Measurements from ENCODE around the gene NDUFS7. TPM values are rescaled to one million over a fixed set of nuclear protein-coding genes. Genes with fewer than 3 reads are reported as not detected.
A peak's percentile ranks its signal among the peaks of the same experiment; 100 is the strongest.

Gene NDUFS7
- total RNA-seq, 4 donors from 2014 or later, result 259 to 497 (median 377) TPM

DNA sequence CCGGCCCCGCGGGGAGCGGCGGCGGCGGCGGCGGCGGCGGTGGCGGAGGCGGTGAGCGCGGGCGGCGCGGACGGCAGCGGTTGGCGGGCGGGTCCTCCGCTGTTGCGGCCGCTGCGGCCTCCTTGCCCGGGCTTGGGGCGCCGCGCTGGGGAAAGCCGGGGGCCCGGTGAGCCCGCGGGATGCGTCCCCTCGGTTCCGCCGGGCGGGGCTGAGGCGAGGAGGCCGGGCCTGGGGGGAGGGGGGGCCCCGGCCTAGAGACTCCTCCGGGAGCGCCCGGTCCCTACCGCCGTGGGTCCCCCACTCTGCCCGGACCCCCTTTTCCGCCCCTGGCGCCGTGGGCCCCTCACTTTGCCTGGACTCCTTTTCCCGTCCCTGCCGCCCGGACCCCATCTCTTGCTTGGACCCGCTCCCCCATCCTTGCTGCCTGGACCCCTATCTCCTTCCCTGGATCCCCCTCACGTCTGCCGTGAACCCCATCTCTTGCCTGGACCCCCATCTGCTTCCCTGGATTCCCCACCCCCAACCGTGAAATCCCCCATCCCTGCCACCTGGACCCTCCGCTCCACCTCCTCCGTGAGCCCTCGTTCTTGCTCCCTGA is 28.6 kb upstream of the NDUFS7 start:
- Histone ChIP-seq H3K27me3 (no peaks in the 10 kb centered on the region), H3K4me3 (peak overlapping the region; percentile 65 to 80 (median 74)), H3K4me1 (peaks cover 11 to 21% of the 10 kb centered on the region in 2 donors), H3K9me3 (no peaks in the 10 kb centered on the region), H3K27ac (peak overlapping the region; percentile 82 to 97 (median 90)), H3K36me3 (peaks cover 0 to 32% of the 10 kb centered on the region in 2 donors)
- TF ChIP-seq, protein P1, sequence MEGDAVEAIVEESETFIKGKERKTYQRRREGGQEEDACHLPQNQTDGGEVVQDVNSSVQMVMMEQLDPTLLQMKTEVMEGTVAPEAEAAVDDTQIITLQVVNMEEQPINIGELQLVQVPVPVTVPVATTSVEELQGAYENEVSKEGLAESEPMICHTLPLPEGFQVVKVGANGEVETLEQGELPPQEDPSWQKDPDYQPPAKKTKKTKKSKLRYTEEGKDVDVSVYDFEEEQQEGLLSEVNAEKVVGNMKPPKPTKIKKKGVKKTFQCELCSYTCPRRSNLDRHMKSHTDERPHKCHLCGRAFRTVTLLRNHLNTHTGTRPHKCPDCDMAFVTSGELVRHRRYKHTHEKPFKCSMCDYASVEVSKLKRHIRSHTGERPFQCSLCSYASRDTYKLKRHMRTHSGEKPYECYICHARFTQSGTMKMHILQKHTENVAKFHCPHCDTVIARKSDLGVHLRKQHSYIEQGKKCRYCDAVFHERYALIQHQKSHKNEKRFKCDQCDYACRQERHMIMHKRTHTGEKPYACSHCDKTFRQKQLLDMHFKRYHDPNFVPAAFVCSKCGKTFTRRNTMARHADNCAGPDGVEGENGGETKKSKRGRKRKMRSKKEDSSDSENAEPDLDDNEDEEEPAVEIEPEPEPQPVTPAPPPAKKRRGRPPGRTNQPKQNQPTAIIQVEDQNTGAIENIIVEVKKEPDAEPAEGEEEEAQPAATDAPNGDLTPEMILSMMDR (IDR thresholded peaks at IDR 0.05 in 4 of 5, conservative IDR thresholded peaks at IDR 0.05 in 1 of 5), result no peak
- peak; percentile 26 to 65 for TF ChIP-seq POLR2A (IDR thresholded peaks at IDR 0.05)
- intact Hi-C loops (cut with DNase I; ENCODE audit: low total_unique reads), result loop anchor here (1.0 to 5.0 kb wide), 4 partner anchors 28 to 298 kb away; partner anchors contain the start of genes FAM174C, GAMT, NDUFS7 and TCF3
- no peak for DNase-seq
- in situ Hi-C loops (cut with MboI; ENCODE audit: low sequenced_read_pairs in 4 of 4), result no loop called here
- ATAC-seq, result peak; percentile 46 to 47

DNA sequence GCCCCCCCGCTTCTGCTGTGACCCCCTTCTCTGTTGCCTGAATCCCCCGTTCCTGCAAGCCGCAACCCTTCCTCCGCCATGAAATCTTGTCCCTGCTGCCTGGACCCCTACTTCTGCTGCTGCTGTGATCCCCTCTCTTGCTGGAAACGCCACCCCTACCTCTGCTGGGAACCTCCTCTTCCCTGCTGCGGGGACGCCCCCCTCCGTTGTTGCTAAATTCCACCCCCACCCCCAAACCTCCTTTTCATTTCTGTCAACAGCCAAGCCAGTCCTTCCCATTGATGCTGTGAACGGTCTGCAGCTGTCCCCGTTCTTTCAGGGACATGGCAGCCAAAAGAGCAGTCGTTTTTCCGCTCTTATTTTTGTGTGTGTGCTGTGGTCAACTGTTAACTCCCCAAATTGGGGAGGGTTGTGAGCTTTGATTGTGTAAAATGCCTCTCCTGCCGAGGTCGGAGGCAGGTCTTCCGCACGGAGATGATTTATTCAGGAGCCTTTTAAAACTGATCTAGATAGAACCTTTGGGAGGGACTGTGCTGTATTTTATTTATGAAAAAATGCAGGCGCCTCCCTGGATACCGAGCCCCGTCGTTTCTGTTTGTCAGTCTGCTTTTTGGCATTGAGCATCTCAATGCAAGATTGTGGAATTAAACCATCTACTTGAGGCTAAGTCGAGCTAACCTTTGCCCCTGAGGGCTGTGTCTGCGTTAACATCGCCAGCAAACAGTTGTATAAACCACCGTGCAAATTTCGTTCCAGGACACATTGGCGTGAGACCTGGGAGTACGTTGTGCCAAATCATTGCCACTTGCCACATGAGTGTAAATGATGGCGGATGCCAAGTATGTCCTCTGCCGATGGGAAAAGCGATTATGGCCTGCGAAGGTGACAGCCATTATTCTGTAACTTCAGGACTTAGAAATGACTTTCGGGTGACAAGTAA is 27.9 kb upstream of the NDUFS7 start:
- peaks cover 15 to 25% of the 10 kb centered on the region in 2 donors for H3K4me1 ChIP-seq
- H3K9me3 ChIP-seq, result no peaks in the 10 kb centered on the region
- TF ChIP-seq, protein P1 (IDR thresholded peaks at IDR 0.05 in 4 of 5, conservative IDR thresholded peaks at IDR 0.05 in 1 of 5), result no peak
- no peak for TF ChIP-seq POLR2A (IDR thresholded peaks at IDR 0.05)
- ATAC-seq, result no peak
- intact Hi-C loops (cut with DNase I; ENCODE audit: low total_unique reads) (loop anchor here (1.0 to 2.0 kb wide), 3 partner anchors 77 to 297 kb away; partner anchors contain the start of genes FAM174C and TCF3), in situ Hi-C loops (cut with MboI; ENCODE audit: low sequenced_read_pairs in 4 of 4) (no loop called here)
- no peaks in the 10 kb centered on the region for H3K27me3 ChIP-seq
- peak overlapping the region; percentile 65 to 80 (median 74) for H3K4me3 ChIP-seq
- DNase-seq, result no peak
- peak overlapping the region; percentile 82 to 97 (median 90) for H3K27ac ChIP-seq
- peaks cover 0 to 37% of the 10 kb centered on the region in 2 donors for H3K36me3 ChIP-seq

DNA sequence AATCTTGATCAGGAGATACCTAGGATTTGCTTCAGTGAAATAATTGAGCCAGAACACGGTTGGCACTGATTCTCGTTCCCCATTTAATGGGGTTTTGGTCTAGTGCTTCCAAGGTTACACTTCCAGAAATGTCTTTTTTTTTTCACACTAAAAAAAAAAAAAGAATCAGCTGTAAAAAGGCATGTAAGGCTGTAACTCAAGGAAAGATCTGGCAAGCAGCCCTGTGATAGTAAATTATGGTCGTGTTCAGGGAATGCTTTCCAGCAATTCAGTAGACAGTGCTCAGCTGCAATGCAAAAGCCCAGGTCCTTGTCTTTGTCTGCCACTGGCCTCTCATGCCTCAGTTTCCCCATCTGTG is 27.2 kb upstream of the NDUFS7 start:
- Histone ChIP-seq H3K27me3 (no peaks in the 10 kb centered on the region), H3K4me3 (peak overlapping the region in 1 of 4 donors; percentile 76), H3K27ac (peak overlapping the region; percentile 82 to 97 (median 90)), H3K4me1 (peaks cover 18 to 27% of the 10 kb centered on the region in 2 donors), H3K36me3 (peaks cover 0 to 37% of the 10 kb centered on the region in 2 donors), H3K9me3 (no peaks in the 10 kb centered on the region)
- TF ChIP-seq, protein P1 (IDR thresholded peaks at IDR 0.05 in 4 of 5, conservative IDR thresholded peaks at IDR 0.05 in 1 of 5), result no peak
- TF ChIP-seq POLR2A (IDR thresholded peaks at IDR 0.05), result no peak
- ATAC-seq (no peak), DNase-seq (no peak)
- intact Hi-C loops (cut with DNase I; ENCODE audit: low total_unique reads), result loop anchor here (1.0 kb wide), 1 partner anchor 77 kb away; no protein-coding TSS in a partner anchor
- in situ Hi-C loops (cut with MboI; ENCODE audit: low sequenced_read_pairs in 4 of 4), result no loop called here

DNA sequence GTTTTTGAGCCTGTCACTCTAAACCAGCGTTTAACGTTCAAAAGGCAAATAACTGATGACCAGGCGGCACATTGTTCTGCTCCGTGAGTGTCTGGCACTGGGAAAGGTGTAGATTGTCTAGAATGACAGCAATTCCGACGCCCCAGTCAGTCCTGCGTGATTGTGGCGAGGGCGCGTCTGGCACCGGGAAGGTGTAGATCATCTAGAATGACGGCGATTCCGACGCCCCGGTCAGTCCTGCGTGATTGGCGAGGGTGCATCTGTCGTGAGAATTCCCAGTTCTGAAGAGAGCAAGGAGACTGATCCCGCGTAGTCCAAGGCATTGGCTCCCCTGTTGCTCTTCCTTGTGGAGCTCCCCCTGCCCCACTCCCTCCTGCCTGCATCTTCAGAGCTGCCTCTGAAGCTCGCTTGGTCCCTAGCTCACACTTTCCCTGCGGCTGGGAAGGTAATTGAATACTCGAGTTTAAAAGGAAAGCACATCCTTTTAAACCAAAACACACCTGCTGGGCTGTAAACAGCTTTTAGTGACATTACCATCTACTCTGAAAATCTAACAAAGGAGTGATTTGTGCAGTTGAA is 26.1 kb upstream of the NDUFS7 start:
- Histone ChIP-seq H3K36me3 (peaks cover 0 to 42% of the 10 kb centered on the region in 2 donors), H3K27ac (no peak overlapping the region), H3K4me3 (no peak overlapping the region), H3K27me3 (no peaks in the 10 kb centered on the region), H3K4me1 (peaks cover 23 to 30% of the 10 kb centered on the region in 2 donors), H3K9me3 (no peaks in the 10 kb centered on the region)
- intact Hi-C loops (cut with DNase I; ENCODE audit: low total_unique reads), result no loop called here
- ATAC-seq (no peak), DNase-seq (no peak)
- in situ Hi-C loops (cut with MboI; ENCODE audit: low sequenced_read_pairs in 4 of 4), result no loop called here
- no peak for TF ChIP-seq POLR2A (IDR thresholded peaks at IDR 0.05)
- TF ChIP-seq, protein P1 (IDR thresholded peaks at IDR 0.05 in 4 of 5, conservative IDR thresholded peaks at IDR 0.05 in 1 of 5), result no peak
